NCI-H1436 (cell line): ENCODE results near the gene NTNG1.
A peak's percentile ranks its signal among the peaks of the same experiment; 100 is the strongest.
"Not testable (repeated sequence)": the region's sequence is repeated elsewhere in the genome, so short reads cannot be mapped to it uniquely, and the experiment has no call there.

Source experiments
- DNase-seq: peaks from one replicate; lab custom pipeline; 2025; lab: John Stamatoyannopoulos, UW

NTNG1 gene

DNA sequence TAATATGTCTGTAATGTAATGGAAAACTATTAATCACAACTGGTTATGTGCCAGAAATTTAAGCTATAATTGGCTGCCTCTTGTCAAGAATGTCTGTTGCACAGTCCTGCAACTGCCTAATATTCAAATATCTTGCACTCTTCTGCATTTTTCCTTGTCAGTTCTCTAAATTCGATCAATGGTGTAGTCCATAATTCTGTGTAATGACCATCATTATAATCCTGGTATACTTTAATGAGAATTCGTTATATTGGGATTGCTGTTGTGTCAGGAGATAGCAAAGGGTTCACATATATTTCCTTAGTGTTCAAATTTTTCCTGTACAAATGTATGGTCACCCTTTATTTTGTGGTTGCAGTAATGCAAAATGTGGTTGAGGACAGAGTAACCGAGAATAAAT is 4.8 kb downstream of the NTNG1 start:
- no peak for DNase-seq

- no peak for DNase-seq
Measured at GRCh38 chr1:107147843-107148242, 7.0 kb downstream of the NTNG1 start.

DNA sequence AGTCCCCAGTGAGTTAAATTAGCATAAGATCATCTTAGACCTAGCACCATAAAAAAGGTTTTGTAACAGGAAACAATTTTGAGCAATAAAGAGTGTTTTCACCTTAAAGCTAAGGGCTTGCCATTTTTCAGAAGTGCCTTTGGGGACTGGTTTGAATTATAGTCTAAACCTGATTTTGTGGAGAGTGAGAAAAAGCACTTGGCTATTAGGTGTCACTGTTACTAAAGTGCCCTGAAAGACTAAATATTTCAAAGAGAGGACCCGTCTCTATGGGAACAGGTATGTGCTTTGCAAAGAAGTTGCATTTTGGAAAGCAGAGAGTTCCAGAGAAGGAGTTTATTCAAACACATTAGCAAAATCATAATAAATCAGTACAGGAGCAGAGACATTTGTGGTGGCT is 9.1 kb downstream of the NTNG1 start:
- no peak for DNase-seq

DNA sequence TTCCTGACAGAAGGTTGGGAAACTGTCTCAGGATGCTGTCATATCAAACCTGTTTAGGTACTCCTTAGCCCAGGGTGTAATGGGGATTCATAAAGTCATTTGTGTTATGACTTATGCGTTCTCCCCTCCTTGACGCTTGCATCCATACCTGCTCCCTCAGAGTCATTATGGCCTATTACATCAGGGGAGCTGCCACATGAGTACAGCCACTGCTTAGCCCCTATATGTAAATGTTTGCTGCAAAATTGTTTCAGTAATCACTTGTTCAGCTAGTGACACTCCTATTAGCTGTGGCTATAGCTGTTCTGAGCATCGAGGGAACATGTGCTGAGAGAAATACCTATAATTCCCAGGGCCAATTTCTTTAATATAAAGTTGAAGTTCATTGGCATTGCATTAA is 10.5 kb downstream of the NTNG1 start:
- DNase-seq = no peak

DNA sequence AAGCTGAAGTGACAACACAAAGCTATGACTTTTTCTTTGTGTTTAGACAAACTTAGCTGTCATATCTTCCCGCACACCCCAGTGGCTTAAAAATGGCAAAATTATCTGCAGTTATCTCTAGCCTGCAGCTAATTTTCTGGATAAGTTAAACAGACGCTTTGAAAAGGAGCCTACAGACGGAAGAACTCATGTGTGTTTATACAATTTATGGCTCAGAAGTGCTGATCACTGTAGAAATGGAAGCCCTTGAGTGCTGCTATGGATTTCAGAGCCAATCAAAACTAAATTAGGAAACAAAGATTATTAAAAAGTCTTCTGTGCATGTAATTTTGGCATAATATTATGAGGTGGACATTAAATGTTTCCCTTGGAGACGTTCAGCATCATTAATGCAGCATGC is 11.6 kb downstream of the NTNG1 start:
- DNase-seq = no peak

- no peak for DNase-seq
Measured at GRCh38 chr1:107153014-107153413, 12.2 kb downstream of the NTNG1 start.

DNA sequence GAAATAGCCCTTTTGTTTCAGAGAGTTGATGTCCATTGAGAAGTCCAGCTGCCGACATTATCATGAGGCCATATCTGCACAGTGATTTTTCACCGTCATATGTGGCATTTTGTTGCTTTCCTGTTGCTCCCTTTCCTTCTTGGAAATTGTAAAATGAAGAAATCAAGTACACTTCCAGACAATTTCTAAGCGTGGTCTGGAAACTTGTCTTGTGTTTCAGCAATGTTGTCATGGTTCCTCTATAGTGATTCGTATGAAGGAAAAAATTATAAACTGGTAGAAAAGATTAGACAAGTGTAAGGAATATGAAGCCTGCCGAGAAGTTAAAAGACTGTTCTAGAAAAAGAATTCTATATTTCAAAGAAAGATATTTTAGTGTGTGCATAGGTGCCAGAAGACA is 17.7 kb downstream of the NTNG1 start:
- DNase-seq = no peak

DNA sequence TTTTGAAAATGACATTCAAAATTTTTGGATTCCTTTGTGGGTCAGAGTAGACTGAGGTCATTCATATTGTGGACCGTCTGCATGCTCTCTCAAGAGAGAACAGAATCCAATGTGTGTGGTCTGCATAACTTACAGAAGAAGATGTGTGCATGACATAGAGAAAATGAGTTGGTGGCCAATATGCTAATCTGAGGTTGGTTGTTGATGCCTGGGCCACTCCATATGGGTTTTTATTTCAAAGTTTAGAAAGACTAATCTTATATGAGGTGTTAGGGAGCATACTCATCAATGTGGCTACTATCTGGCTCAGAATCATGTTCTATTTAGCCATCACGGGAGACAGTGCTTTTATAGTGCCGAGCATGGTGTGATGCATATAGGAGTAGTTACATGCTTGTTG is 18.2 kb downstream of the NTNG1 start:
- no peak for DNase-seq

DNA sequence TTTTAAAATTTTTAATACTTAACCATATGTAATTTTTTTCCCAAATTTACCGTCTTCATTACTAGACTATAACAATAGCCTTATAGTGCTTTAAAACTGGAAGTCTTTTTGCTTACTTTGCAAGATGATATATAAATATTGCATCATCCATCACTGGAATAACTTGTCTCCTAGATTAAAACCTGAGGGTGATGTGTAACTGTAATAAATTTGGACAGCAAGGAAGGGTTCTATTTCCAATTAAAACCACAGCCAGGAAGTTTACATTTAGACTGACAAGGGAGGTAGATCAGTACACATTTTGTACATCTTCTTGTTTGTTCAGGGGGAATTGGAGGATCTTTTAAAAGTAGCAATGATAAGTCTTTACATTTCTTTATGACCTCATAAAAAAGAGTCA is 21.9 kb downstream of the NTNG1 start:
- no peak for DNase-seq

DNA sequence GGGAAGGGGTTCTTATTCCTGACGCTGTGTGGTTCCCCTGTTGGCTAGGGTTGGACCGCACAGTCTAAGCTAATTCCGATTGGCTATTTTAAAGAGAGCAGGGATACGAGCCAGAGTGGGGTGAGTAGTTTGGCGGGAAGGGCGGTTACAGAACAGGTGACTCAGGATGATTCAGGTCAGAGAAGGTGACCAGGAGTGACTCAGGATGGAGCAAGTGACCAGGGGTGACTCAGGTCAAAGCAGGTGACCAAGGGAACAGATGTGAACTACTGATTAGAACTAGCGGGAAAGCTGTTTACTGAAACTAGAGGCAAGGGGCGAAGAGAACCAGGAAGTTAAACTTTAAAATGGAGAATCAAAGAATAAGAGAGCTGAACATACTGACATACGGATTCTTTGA is 24.1 kb downstream of the NTNG1 start:
- DNase-seq = not testable (repeated sequence)

- DNase-seq = no peak
Measured at GRCh38 chr1:107169615-107170014, 28.8 kb downstream of the NTNG1 start.

DNA sequence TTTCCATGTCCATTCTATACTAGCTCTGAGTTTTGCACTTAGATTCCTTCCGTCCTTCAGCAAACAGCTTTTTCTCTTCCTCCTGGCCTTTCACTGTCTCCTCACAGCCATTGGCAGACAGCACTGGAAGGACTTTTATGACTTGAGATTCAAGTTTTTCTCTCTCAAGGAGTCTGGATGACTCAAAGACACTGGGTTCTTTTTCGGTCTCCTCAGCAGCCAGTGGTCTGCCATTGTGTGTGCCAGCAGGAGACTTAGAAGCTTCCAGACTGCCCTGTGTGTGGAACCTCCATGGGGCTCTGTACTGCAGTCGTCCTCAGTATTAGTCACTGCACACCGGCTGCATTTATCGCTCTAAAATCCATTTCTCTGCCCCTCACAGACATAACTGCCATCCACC is 30.5 kb downstream of the NTNG1 start:
- no peak for DNase-seq

- no peak for DNase-seq
Measured at GRCh38 chr1:107172450-107173170, 31.8 kb downstream of the NTNG1 start.

- DNase-seq = peak; percentile 22
Measured at GRCh38 chr1:107175102-107175909, 34.5 kb downstream of the NTNG1 start.

GRCh38 chr1:107181253-107181969 is 40.6 kb downstream of the NTNG1 start:
- no peak for DNase-seq

DNA sequence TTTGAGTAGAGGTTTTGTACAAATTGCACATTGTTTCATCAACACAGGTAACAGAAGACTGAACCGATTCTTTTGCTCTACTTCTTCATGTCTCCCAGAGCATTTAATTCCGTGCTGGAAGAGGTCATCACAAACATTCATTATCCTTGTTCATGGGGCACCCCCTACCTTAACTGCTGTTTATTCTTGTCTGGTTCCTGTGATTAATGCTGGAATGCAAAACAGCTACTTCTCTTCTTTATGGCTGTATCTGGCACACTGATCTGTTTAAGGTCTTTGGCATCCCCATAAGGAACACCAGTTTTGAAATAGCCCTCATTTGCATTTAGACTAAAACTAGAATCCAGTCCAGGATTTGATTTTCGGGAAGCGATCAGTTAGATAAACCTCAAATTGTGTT is 42.2 kb downstream of the NTNG1 start:
- no peak for DNase-seq

DNA sequence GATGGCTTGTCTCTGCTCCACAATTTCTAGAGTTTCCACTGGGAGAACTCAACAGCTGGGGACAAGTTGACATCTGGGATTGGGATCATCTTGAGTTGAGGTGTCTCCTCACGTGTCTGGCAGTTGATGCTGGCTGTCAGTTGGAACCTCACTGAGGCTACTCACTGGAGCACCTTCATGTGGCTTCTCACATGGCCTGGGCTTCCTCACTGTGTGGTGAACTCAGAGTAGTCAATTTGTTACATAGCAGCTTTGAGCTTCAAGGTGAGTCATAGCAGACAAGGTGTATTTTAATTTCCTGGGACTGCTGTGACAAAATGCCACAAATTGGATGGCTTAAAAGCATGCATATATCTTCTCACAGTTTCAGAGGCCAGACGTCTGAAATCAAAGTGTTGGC is 44.0 kb downstream of the NTNG1 start:
- DNase-seq = no peak

- no peak for DNase-seq
Measured at GRCh38 chr1:107187399-107187798, 46.6 kb downstream of the NTNG1 start.

GRCh38 chr1:107188160-107188559 is 47.3 kb downstream of the NTNG1 start:
- no peak for DNase-seq

DNA sequence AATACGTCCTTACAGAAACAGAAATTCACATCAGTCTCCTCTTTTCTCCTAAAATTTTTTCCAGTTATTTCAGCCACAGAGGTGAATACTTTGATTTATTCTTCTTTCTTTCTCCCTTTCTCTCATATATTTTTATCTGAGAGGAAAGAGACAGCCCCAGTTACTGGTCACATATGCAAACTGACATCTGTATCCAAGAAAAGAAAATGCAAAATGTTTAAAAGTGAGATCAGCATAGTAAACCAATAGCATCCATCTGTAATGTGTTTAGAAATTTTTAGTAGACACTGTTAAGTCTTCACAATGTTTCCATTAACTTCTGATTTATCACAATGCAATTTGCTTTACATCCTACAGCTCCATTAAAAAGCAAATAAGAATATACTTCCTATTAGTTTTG is 53.5 kb downstream of the NTNG1 start:
- DNase-seq = no peak

GRCh38 chr1:107195476-107195875 is 54.6 kb downstream of the NTNG1 start:
- DNase-seq = no peak

GRCh38 chr1:107196973-107197562 is 56.2 kb downstream of the NTNG1 start:
- no peak for DNase-seq

DNA sequence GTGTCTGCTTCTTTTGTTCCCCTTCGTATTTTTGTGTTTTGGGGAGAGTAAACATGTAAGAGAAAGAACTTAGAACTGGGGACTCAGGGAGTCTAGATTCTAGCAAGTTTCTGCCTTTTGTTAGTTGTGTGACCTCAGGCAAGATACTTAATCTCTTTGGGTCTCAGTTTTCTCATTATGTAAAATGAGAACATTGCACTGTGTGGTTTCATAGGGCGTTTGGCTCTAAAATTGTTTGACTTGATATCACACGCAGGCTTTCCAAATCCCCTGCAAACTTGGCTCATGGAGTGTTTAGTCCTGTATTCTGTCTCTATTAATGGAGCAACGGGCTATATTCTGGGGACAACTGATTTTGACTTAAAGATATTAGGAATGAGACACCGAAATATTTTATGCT is 57.7 kb downstream of the NTNG1 start:
- no peak for DNase-seq
